ENCODE data around the gene NUF2.
"Not testable (repeated sequence)": the region's sequence is repeated elsewhere in the genome, so short reads cannot be mapped to it uniquely, and the experiment has no call there.

The NUF2 gene

DNA sequence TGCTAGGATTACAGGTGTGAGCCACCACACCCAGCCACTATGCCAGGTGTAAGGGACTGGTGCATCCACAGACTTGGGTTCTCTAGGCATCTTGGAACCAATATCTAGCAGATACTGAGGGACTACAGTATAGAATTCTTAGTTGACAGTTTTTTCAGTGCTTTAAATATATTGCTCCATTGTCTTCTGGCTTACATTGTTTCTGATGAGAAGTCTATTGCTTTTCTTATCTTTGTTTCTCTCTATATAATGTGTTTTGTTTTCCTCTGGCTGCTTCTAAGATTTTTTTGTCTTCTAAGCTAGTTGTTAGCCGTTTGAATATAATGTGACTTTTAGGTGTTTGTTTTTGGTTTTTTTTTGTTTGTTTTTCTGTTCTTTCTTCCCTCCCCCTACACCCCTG, 13.5 kb downstream of the NUF2 start:
- no peak for DNase-seq (ENCODE audit: low spot score)

DNA sequence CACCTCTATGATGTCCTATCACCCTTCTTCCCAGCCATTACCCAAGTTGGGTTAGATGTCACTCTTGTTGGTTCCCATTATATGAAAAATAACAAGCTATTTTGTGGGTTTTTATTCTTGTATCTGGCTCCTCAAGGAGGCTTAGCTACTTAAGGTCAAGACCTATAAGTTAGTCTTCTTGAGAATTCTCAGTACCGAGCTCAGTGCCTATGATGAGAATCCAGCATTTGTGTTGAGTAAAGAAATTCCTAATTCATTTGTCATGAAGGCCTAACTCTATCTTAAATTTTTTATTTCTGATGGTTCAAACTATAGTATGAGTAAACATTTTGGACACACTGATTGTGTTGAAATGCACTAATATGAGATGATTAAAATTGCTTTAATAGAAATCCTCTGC, 15.9 kb downstream of the NUF2 start:
- DNase-seq (ENCODE audit: low spot score): no peak

DNA sequence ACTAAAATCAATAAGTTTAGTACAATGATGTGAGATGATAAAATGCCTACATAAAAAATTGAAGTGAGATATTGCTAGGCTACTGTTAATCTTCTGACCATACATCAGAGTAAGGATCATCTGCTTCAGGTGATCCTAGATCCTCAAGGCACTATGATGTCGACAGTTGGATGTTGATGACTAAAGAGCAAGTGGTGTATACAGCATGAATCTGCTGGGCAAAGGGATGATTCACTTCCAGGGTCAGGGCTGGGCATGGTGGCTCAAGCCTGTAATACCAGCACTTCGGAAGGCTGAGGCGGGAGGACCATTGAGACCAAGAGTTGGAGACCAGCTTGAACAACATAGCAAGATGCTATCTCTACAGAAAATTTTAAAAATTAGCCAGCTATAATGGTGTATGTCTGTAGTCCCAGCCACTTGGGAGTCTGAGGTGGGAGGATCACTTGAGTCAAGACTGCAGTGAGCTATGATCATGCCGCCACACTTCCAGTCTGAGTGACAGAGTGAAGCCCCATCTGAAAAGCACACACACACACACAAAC, 24.6 kb downstream of the NUF2 start:
- DNase-seq (ENCODE audit: low spot score): no peak

DNA sequence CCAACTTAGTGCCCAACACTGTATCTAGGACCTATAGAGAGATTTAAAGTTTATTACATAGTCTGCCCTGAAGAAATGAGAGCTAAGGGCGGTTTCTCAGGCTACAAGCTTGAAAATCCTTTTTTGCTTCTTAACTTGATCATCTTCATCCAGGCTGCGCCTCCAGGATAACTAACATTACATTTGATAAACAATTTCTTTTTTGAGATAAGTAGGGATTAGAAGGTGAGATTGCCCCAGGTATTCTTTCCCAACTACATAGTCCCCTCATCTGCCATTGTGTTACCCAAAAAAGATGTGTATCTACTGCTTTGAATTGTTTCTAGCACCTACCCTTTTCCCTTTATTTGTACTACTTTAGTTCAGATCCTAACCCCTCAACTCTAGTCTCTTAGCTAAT, 25.4 kb downstream of the NUF2 start:
- no peak for DNase-seq (ENCODE audit: low spot score)

DNA sequence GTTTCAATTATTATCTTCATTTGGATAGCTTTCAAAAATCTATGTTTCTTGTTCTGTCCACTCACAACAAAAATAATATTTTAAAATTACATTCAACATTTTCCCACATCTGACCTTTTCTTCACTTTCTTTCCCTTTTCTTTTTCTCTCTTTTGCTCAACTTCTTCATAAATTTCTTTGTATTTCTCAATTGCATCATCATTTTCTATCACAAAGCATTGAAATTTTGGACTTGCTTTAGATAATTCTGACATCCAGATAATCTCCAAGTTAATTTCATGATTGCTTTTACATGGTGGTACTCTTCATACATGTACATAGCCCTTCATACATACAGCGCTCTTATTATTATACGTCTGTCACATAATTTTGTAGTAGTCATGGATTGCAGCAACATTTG, 30.2 kb downstream of the NUF2 start:
- no peak for DNase-seq (ENCODE audit: low spot score)

DNA sequence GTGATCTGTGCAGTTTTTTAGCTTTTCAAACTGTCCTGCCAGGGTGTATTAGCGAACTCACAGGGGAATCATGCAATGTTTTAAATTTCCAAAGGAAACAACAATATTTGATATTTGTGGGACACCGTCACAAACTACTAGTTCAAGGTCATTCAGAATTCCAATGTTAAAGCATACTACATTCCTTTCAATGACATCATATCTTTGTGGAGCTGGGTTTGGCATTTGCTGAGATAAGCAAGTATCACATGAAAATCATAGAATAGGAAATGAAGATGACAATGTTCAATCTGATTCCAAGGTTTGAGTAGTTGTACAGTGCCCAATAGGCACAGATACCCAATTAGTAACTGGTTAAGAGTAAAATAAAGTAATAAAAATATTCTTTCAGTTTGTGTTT, 35.6 kb downstream of the NUF2 start:
- DNase-seq (ENCODE audit: low spot score): no peak

DNA sequence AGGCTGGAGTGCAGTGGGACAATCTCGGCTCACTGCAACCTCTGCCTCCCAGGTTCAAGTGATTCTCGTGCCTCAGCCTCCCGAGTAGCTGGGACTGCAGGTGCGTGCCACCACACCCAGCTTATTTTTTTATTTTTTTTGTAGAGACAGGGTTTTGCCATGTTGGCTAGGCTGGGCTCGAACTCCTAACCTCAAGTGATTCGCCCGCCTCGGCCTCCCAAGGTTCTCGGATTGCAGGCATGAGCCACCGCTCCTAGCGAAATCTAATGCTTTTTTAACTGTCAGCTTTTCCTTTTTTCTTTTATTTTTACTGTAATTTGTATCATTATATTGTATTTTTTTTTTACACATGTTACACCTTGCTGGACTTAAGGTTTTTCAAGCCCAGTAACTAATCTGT, 36.4 kb downstream of the NUF2 start:
- DNase-seq (ENCODE audit: low spot score): not testable (repeated sequence)

DNA sequence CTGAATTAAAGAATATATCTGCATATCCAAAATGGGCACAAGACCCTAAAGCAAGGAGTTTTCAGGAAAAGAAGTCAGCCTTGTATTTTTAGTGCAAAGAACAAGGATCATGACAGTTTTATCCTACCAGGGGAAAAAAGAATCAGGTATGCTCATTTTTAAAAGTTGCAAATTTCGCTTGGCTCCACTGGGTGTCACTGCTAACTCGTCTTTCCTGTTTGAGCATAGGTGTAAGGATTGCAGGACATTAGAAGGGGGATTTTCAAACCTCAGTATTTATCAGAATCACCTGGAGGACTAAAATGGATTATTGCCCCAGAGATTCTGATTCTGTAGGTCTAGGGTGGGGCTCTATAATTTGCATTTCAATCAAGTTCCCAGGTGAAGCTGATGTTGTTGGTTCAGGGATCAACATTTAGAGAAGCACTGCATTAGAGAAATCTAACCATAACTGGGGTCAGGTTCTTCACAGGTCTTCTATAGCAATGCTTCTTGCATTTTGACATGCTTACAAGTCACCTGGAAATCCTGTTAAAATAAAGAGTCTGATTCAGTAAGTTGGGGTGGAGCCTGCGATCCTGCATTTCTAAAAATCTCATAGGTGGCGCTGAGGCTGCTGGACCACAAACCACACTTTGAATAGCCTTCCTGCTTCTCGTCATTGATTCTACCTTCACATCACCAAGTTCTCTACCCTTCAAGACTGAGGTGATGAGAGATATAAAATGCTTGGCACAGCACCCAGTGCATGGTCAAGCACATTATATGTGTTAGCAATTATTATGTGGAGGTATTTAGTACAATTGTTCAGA, 39.6 kb downstream of the NUF2 start:
- peak; percentile 31 for DNase-seq (ENCODE audit: low spot score)

DNA sequence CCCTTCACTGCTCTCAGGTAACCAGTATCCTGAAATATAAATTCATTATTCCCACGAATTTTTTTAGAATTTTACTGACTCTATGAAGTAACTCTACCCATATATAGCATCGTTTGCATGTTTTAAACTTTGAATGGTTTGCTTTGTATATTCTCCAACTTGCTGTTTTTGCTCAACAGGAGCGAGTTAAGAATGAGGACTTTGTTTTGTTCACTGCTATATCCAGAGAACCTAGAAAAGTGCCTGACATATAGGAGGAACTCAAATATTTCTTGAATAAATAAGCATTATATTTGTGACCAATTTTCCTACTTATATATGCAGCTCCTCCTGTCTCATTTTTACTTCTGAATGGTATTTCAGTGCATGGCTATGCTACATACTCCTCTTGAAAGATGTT, 43.4 kb downstream of the NUF2 start:
- DNase-seq (ENCODE audit: low spot score): peak; percentile 37

DNA sequence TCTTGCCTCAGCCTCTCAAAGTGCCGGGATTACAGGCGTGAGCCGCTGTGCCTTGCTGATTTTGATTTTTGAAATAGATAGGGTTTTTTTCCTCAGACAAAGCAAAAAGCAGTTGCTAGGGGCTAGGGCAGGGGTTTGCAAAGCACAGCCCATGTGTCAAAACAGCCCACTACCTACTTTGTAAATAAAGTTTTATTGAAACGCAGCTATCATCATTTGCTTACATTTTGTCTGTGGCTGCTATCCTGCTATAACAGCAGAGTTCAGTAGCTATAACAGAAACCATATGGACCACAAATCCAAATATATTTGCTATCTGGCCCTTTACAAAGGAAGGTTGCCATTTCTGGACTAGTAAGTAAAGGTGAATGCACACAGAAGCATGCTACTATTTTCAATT, 44.8 kb downstream of the NUF2 start:
- no peak for DNase-seq (ENCODE audit: low spot score)

DNA sequence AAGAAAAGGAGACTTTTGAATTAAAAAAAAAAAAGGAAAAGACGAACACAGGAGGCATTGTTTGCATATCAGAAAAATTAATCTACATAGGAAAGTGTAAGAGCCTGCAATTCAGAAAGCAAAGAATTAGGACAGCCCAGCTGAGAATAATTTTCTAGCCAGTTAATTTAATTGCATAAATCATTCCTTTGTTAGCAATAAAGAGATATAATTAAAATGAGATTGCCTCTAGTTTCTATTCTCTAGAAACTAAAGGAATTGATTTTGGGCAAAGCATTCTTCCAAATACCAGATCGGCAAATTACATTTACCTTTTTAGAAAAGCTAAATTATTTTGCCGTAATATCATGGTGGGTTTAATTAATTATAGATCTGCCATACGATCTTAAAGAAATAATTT, 46.0 kb downstream of the NUF2 start:
- no peak for DNase-seq (ENCODE audit: low spot score)

DNA sequence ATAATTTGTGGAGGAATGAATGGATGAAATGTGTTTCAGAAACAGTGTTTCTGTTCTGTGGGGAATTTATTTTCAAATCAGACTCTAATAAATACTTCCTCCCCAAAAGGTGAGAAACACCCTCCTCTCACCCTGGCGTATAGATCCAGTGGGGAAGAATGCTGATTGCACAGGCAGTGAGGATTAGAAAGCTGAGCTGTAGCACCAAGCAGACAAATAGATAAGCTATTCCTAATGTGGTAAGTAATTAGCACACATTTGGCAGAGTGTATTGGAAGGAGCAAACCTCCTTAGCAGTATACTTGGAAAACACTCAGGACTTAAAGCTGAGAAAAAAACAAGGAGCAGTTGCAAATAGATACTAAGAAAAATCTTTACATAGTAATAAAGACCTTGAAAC, 50.8 kb downstream of the NUF2 start:
- DNase-seq (ENCODE audit: low spot score): no peak

DNA sequence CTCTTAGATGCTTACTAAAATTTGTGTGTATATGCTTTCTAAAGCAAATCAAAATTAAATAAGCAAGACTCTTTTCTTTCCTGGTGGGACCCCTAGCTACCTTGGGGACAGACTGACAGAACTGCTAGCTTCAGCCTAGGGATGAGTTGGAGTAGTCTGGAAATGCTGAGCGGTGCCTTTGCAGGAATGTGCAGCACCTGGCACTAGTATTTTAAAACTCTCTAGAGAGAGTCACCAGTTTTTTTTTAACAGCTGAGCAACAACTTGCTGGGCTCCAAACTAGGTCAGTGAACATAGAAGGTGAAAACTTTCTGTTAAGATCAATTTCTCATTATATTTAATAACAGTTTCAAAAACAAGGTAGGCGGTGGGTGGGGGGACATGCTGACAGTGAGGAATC, 56.8 kb downstream of the NUF2 start:
- DNase-seq (ENCODE audit: low spot score): no peak

DNA sequence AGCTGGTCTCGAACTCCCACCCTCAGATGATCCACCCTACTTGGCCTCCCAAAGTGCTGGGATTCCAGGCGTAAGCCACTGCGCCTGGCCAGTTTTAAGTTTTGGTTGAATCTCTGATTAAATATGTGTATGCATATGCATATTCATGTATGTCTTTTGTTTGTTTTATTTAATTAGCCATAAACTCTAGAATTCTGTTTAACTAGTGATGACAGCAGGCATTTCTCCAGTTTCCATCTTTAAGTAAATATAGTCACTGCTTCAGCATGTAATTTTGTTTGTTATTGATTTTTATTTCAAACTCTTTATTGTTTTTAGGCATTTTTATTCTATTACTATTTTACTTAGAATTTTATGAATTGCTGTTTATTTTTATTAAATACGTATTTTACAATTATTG, 58.0 kb downstream of the NUF2 start:
- DNase-seq (ENCODE audit: low spot score): no peak

DNA sequence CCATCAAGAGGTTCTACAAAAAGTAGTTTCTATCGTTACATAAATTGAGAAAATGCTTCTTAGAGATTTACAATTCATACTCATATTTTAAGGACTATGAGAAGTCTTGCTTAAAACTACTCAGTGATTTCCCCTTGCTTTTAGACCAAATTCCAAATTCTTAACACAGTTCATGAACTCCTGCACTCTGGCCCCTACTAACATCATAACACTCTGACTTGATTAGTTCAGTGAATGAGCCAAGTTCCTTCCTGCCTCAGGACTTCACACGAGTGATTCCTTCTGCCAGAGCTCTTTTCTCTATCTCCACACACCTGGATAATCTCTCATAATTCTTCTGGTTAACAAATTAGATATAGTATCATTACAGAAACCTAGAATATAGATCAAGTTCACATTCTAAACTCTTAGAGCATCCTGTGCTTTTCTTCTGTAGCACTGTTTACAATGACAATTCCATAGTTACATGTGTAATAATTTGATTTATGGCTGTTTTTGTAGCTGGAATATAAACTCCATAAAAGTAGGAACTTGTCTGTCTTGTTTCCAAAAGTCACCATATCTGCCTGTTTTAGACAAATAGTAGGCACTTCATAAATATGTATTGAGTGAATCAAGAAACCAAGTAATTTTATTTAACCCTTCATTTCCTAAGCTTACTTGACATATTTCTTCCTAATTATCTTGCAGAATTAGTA, 59.9 kb downstream of the NUF2 start:
- no peak for DNase-seq (ENCODE audit: low spot score)

DNA sequence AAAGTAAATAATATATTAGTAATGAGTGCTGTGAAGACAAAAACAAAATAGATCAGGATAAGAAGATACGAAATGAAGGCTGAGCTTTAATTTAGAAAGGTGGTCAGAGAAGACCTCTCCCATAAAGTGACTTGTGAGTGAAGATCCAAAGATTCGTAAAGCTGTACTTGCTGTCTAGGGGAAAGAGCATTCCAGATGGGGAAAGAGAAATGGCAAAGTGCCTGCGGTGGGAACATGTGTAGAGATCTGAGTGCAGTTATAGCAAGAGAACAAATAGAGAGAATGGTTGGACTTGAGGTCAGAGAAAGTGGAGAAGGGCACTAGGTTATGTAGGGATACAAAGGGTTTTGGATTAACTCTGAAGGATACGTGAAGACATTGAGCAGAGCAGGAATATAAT, 60.6 kb downstream of the NUF2 start:
- no peak for DNase-seq (ENCODE audit: low spot score)

DNA sequence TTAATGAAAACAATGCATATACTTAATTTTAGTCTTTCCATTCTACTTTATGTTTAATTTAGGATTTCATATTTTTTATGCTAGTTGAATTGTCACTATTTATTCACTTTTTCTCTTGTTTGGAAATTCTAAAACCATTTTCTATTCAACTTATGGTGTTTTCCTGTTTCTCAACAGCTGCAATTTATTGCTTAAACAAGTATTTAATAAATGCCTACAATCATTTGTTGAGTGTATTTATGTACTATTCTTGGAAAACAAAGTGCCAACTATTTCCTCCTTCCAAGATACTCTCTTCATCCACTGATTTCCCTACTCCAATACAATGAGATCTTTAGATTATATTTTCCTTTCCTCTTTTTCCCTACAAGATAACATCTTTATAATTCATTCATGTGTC, 65.4 kb downstream of the NUF2 start:
- DNase-seq (ENCODE audit: low spot score): no peak

DNA sequence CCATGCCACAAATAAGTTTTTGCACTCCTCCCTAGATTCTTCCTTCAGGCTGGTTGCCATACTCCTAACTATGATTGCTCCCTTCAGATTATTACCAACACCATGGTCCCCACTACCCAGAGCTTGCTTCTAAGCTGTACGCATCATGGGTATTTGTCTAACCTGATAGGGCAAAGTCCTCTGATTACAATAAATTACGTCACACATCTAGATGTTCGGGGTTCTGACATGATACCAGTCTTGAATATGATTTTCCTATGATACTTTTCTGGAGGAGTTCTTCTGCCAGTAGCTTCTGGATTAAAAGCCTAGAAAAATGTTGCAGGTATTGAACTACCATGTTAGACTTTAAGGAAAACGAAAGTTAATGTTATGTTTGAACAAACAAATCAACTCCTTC, 67.2 kb downstream of the NUF2 start:
- no peak for DNase-seq (ENCODE audit: low spot score)

DNA sequence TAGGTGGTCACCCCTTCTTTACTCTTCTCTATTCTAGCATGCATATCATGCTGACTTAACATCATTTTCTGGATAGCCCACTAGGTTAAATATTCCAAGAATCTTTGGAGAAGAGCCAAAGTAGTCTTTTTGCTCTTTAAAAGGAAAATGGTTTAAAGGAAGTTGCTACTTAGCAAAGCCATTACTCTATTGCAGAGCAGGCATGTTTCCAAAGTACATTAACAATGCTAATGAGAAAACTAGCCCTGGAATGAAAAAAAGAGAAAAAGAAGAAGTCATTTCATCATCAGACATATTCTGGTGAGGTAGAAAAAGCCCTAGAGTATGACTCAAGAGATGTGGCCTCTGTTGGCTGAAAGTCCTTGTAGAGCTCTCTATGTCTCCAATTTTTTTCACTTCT, 74.0 kb downstream of the NUF2 start:
- no peak for DNase-seq (ENCODE audit: low spot score)

DNA sequence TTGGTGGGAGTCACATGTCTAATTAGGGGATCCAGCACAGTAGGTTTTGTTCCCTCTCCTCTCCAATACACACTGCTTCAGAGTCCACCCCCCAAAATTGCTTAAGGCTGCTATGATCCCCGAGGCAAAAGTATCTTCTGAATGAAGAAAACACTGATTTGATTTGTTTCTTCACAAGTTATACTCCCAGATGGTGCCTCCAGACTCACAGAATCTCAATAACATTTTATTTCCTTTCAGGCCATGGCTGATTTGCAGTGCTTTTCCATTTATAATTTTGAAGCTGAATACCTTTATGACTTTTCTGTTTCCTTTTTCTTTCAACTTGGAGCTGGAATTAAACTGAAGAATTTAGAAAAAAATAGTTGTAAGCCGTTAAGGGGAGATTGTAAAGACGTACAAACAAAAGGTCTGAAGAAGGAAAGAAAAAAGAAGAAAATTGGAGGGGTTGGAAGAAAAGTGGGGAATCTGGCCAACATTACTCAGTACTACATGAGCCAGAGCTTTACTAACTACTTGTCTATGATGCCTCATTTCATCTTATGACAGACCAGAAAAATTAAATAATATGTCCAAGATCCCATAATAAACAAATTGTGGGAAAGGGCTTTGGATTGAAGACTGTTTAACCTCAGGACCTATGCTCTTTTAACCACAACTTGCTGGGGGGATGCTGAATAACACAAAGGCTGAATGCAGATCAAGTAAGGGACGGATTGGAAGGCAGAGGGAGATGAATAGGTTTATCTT, 75.9 kb downstream of the NUF2 start:
- DNase-seq (ENCODE audit: low spot score): no peak

DNA sequence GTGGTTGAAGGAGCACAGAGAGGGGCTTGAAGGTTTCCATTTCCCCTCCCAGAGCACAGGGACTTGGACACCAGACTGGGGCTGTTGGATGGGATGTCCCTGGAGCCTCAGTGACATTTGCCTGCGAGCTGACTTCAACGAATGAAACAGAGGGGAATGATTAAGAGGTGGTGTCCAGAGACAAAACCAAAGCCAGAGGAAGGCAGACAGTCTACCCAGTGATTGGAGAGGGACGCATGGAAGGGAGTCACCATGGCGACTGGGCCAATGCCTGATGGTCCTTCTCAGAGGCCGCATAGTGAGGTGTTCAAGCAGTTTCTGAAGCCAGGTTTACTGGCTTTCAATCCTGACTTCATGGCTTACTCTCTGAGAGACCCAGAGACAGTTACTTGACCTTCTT, 77.2 kb downstream of the NUF2 start:
- DNase-seq (ENCODE audit: low spot score): no peak

DNA sequence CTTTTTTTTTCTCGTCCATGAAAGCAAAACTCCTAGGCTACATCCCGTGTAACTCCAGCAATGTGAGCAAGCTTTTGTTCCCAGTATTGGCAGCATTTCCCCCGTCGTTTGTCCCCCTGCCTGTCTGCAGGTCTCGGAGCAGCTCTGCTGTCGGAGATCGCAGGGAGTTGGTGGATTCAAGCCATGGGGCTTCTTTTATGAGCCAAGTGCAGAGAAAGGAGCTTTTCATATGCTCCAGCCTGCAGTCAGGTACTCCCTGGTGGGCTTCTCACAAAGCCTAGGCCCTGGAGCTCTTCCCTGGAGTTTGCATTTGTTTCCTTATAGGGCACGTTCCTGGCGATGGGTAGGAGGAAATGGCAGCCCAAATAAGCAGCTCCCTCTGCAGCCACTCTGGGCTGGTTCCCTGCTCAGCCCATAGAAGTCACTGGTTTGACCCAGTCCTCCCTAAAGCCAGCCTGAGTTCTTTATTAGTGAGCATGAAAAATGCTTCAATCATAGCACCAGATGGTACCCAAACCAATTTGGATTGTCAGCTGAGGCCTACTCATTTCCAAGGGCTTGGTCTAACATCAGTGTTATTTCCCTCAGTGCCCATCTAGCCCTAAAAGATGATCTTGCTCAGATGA, 78.3 kb downstream of the NUF2 start:
- DNase-seq (ENCODE audit: low spot score): peak; percentile 79

Measured in globus pallidus (tissue), 1 donor.